GM12878 (cell line): ENCODE results near the gene TMEM19. TPM values are rescaled to one million over a fixed set of nuclear protein-coding genes. Genes with fewer than 3 reads are reported as not detected.

Experiments
- ATAC-seq: fragments of 200-7000 bp; cut with Tn5 transposase; 3 replicates; pipeline ENCODE4 v1.9.1; 2020; ENCODE audit warnings: mild to moderate bottlenecking, moderate library complexity
- BruUV-seq: library from RNA; stranded (reverse); fragments of 400-500 nt; replicated peaks from 2 replicates; lab custom pipeline; 2021; lab: Mats Ljungman, UMichigan
- CTCF ChIA-PET: fragments of 300-600 bp; sonication (Branson Sonifier 250); formaldehyde crosslinking; extraction: SDS; loops from one replicate; lab custom pipeline; 2021; ENCODE audit warnings: inconsistent platforms; lab: Yijun Ruan, JAX
- POLR2A ChIA-PET: fragments of 350-600 bp; formaldehyde crosslinking; extraction: SDS; loops from one replicate; lab custom pipeline; 2021; ENCODE audit warnings: inconsistent platforms; lab: Charles Lee
- RAD21 ChIA-PET: fragments of 300-600 bp; sonication (Branson Sonifier 250); formaldehyde crosslinking; loops from one replicate; lab custom pipeline; 2023; ENCODE audit warnings: antibody characterized with exemption; ENCODE audit not compliant: unreplicated experiment; lab: Charles Lee
- SMC1A ChIA-PET: fragments of 300-600 bp; sonication (Branson Sonifier 250); formaldehyde crosslinking; loops from one replicate; lab custom pipeline; 2023; ENCODE audit not compliant: unreplicated experiment, uncharacterized antibody; lab: Charles Lee
- DNase-seq: peaks from one replicate; pipeline ENCODE4 v3.0.0-alpha.2; 2011; ENCODE audit warnings: low read depth, low spot score
- FAIRE-seq: peaks from 3 replicates; lab custom pipeline; 2011; peaks lifted over from hg19 to GRCh38; lab: Jason Lieb, UNC
- H2AFZ ChIP-seq: 2 replicates; pipeline ENCODE4 v1.6.0; 2011; ENCODE audit warnings: low read depth, low read length, control low read depth; ENCODE audit not compliant: control insufficient read depth
- H3K27ac ChIP-seq: 2 replicates; pipeline ENCODE4 v1.5.1; 2011; ENCODE audit warnings: control low read depth; ENCODE audit not compliant: control insufficient read depth, insufficient read depth
- H3K27me3 ChIP-seq, 2 experiments: replicated peaks in 1 of 2; 2 replicates each; pipeline versions ENCODE4 v1.6.0 to v1.6.1; 2011; ENCODE audit warnings: low read length in 1 of 2; ENCODE audit not compliant: control insufficient read depth in 2 of 2, insufficient read depth in 2 of 2
- H3K36me3 ChIP-seq, 2 experiments: 2 replicates each; pipeline ENCODE4 v1.5.1; 2011; ENCODE audit warnings: low read length in 1 of 2; ENCODE audit not compliant: control insufficient read depth in 2 of 2, insufficient read depth in 2 of 2
- H3K4me1 ChIP-seq: 2 replicates; pipeline ENCODE4 v1.6.1; 2011; ENCODE audit warnings: mild to moderate bottlenecking, low read length, moderate library complexity, mixed read lengths; ENCODE audit not compliant: control insufficient read depth, insufficient read depth
- H3K4me2 ChIP-seq: 2 replicates; pipeline ENCODE4 v1.6.0; 2011; ENCODE audit warnings: control low read depth; ENCODE audit not compliant: control insufficient read depth, insufficient read depth
- H3K4me3 ChIP-seq: fragments of 200-600 bp; sonication (generic); 2 replicates; pipeline ENCODE4 v1.5.1; 2016
- H3K79me2 ChIP-seq: 2 replicates; pipeline ENCODE4 v1.6.0; 2011; ENCODE audit warnings: low read length; ENCODE audit not compliant: control insufficient read depth, insufficient read depth
- H3K9ac ChIP-seq: 2 replicates; pipeline ENCODE4 v1.8.0; 2011; ENCODE audit warnings: low read length, control low read depth, mixed read lengths; ENCODE audit not compliant: control insufficient read depth, insufficient read depth
- H3K9me3 ChIP-seq: replicated peaks from 3 replicates; pipeline ENCODE4 v1.5.1; 2011; ENCODE audit warnings: mild to moderate bottlenecking, low read length; ENCODE audit not compliant: control insufficient read depth, insufficient read depth
- H4K20me1 ChIP-seq: 2 replicates; pipeline ENCODE4 v1.6.0; 2011; ENCODE audit not compliant: control insufficient read depth, insufficient read depth
- ASH2L ChIP-seq: fragments of 300-600, 200-600 bp; sonication (generic); IDR thresholded peaks from 2 replicates; pipeline ENCODE4 v1.6.1; 2017; ENCODE audit warnings: low read depth, mild to moderate bottlenecking, borderline replicate concordance
- BACH1 ChIP-seq: fragments of 450-650 bp; IDR thresholded peaks from 2 replicates; pipeline ENCODE4 v1.6.1; 2017; ENCODE audit warnings: mild to moderate bottlenecking, borderline replicate concordance
- BHLHE40 ChIP-seq, 2 experiments: fragments of 450-650 bp in 1 of 2; IDR thresholded peaks; 2 replicates each; pipeline ENCODE4 v1.6.1; 2011 to 2017; ENCODE audit warnings: low read depth in 2 of 2, borderline replicate concordance in 1 of 2, improper control_type of control experiment in 1 of 2, low read length in 1 of 2, mild to moderate bottlenecking in 1 of 2
- BMI1 ChIP-seq: fragments of 450-650 bp; IDR thresholded peaks from 2 replicates; pipeline ENCODE4 v1.6.1; 2016; ENCODE audit warnings: mild to moderate bottlenecking, moderate library complexity, borderline replicate concordance
- CBFB ChIP-seq: IDR thresholded peaks from 2 replicates; pipeline ENCODE4 v1.6.1; 2016; ENCODE audit warnings: antibody characterized with exemption, low read depth
- EED ChIP-seq: sonication (generic); IDR thresholded peaks from 2 replicates; pipeline ENCODE4 v1.6.1; 2016; ENCODE audit warnings: antibody characterized with exemption, low read depth
- ESRRA ChIP-seq: IDR thresholded peaks from 2 replicates; pipeline ENCODE4 v1.6.1; 2012; ENCODE audit warnings: mild to moderate bottlenecking, low read length, improper control_type of control experiment
- EZH2 ChIP-seq: IDR thresholded peaks from 2 replicates; pipeline ENCODE4 v1.6.1; 2012; ENCODE audit warnings: low read depth, mild to moderate bottlenecking, control low read depth, inconsistent platforms, low read length, borderline replicate concordance; ENCODE audit not compliant: control insufficient read depth
- GATAD2B ChIP-seq: fragments of 450-650 bp; conservative IDR thresholded peaks from 2 replicates; pipeline ENCODE4 v1.6.1; 2017; ENCODE audit warnings: low read depth, mild to moderate bottlenecking, moderate library complexity
- JUNB ChIP-seq: IDR thresholded peaks from 2 replicates; pipeline ENCODE4 v1.6.1; 2016; ENCODE audit warnings: antibody characterized with exemption, mild to moderate bottlenecking
- NFYB ChIP-seq: IDR thresholded peaks from 2 replicates; pipeline ENCODE4 v1.6.1; 2011; ENCODE audit warnings: low read depth, mild to moderate bottlenecking, low read length, improper control_type of control experiment, moderate library complexity; ENCODE audit not compliant: insufficient read depth
- RBBP5 ChIP-seq: fragments of 200-600 bp; sonication (generic); conservative IDR thresholded peaks from 2 replicates; pipeline ENCODE4 v1.6.1; 2016
- WRNIP1 ChIP-seq: IDR thresholded peaks from 2 replicates; pipeline ENCODE4 v1.6.1; 2011; ENCODE audit warnings: low read depth, low read length, improper control_type of control experiment, borderline replicate concordance
- YBX1 ChIP-seq: fragments of 450-650 bp; IDR thresholded peaks from 2 replicates; pipeline ENCODE4 v1.6.1; 2016; ENCODE audit warnings: antibody characterized with exemption
- ZBED1 ChIP-seq: IDR thresholded peaks from 2 replicates; pipeline ENCODE4 v1.6.1; 2016; ENCODE audit warnings: borderline replicate concordance
- ZNF207 ChIP-seq: fragments of 450-650 bp; IDR thresholded peaks from 2 replicates; pipeline ENCODE4 v1.6.1; 2014; ENCODE audit warnings: antibody characterized with exemption, mild to moderate bottlenecking, borderline replicate concordance
- in situ Hi-C: fragments of 300-500 bp; cut with MboI; formaldehyde crosslinking; loops from 9 replicates; pipeline ENCODE4 v1.14.3; 2018; ENCODE audit warnings: mixed read lengths
- intact Hi-C: fragments of 100-400 bp; cut with micrococcal nuclease; formaldehyde crosslinking; loops from one replicate; pipeline ENCODE4 v1.14.2; 2022; ENCODE audit not compliant: unreplicated experiment
- polyA plus RNA-seq, 11 experiments: library from polyadenylated mRNA; depleted of rRNA in 4 of 11; unstranded in 6 of 11; stranded (reverse) in 5 of 11; fragments of >200 nt; fragmentation: Nextera tagmentation in 4 of 11; fragmentation: Illumina TruSeq in 1 of 11; extraction: Ambion mirVana in 4 of 11; extraction: Trizol in 1 of 11; gene quantifications; 1 replicate in 1 of 11; 2 replicates in 10 of 11; pipeline versions ENCODE4 v1.2.1 to v1.2.3, GENCODE V29; 2011 to 2016; ENCODE audit warnings: inconsistent platforms in 2 of 11, missing spikeins in 2 of 11, low read depth in 1 of 11
- total RNA-seq, 4 experiments: library from RNA; depleted of rRNA in 3 of 4; stranded (reverse); fragments of >200 nt in 3 of 4; fragmentation: Illumina TruSeq in 1 of 4; extraction: Trizol in 1 of 4; gene quantifications; 2 replicates each; pipeline versions ENCODE4 v1.2.1 to v1.2.3, GENCODE V29; 2013 to 2021
- TF ChIP-seq, protein P1 (sequence below): fragments of 450-650 bp; IDR thresholded peaks from 2 replicates; pipeline ENCODE4 v1.6.1; 2017; ENCODE audit warnings: mild to moderate bottlenecking
- TF ChIP-seq, protein P2 (sequence below): IDR thresholded peaks from 2 replicates; pipeline ENCODE4 v1.6.1; 2011; ENCODE audit warnings: borderline replicate concordance, low read depth, mild to moderate bottlenecking, moderate library complexity, mixed read lengths, low read length; ENCODE audit not compliant: insufficient read depth; ENCODE audit errors: extremely low read length
- TF ChIP-seq, protein P3 (sequence below): fragments of 150-350 bp; IDR thresholded peaks from 2 replicates; pipeline ENCODE4 v1.6.1; 2014; ENCODE audit warnings: mild to moderate bottlenecking, low read depth, low read length

TMEM19 gene
- total and polyA plus RNA-seq, 10 of the 15 experiments (the other 5 are each of a cell fraction or from before 2014, with no cell fraction given): 26.7 to 54.9 (median 39.3) TPM

DNA sequence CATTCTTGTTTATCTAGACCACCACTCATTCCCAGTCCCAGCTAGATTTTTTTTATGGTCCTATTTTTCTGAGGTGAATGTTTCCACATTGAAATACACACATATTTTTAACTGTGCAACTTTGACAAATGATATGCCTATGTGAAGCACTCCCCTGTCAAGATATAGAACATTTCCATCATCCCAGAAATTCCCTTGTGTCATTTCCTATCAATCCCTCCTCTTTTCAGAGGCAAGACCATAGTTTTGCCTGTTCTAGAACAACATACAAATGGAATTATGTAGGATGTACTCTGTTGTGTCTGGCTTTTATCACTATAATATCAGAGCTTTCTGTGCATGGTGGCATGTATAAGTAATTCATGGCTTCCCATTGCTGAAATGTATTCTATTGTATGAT is 32.7 kb downstream of the TMEM19 start:
- no TSS peak for BruUV-seq
- ChIA-PET SMC1A (interaction anchor here (1.2 kb wide), 2 partner anchors 12 to 34 kb away, joined by 3 read pairs; no protein-coding TSS in a partner anchor), RAD21 (interaction anchor here (1.2 kb wide), 1 partner anchor 29 kb away, joined by 3 read pairs; no protein-coding TSS in a partner anchor), CTCF (interaction anchor here (0.6 to 1.5 kb wide), 2 partner anchors 28 to 29 kb away, joined by 3 to 4 read pairs; no protein-coding TSS in a partner anchor), POLR2A (no interaction called here)
- Histone ChIP-seq H3K9me3 (no peaks in the 10 kb centered on the region; the same call in 2 of the 3 replicates), H3K36me3 (no peaks in the 10 kb centered on the region), H3K9ac (no peak overlapping the region), H3K27me3 (no peaks in the 10 kb centered on the region), H2AFZ (no peak overlapping the region), H4K20me1 (no peaks in the 10 kb centered on the region), H3K4me2 (no peak overlapping the region), H3K4me1 (no peaks in the 10 kb centered on the region), H3K27ac (no peak overlapping the region), H3K4me3 (no peak overlapping the region), H3K79me2 (no peaks in the 10 kb centered on the region)
- in situ Hi-C loops (no loop called here), intact Hi-C loops (no loop called here)
- no peak for TF ChIP-seq BHLHE40 (IDR thresholded peaks at IDR 0.05; ENCODE audit: borderline replicate concordance in 1 of 2, low read depth in 2 of 2, low read length in 1 of 2)
- no peak for TF ChIP-seq BACH1
- no peak for TF ChIP-seq JUNB
- TF ChIP-seq RBBP5: no peak
- TF ChIP-seq ESRRA: no peak
- TF ChIP-seq, protein P1, sequence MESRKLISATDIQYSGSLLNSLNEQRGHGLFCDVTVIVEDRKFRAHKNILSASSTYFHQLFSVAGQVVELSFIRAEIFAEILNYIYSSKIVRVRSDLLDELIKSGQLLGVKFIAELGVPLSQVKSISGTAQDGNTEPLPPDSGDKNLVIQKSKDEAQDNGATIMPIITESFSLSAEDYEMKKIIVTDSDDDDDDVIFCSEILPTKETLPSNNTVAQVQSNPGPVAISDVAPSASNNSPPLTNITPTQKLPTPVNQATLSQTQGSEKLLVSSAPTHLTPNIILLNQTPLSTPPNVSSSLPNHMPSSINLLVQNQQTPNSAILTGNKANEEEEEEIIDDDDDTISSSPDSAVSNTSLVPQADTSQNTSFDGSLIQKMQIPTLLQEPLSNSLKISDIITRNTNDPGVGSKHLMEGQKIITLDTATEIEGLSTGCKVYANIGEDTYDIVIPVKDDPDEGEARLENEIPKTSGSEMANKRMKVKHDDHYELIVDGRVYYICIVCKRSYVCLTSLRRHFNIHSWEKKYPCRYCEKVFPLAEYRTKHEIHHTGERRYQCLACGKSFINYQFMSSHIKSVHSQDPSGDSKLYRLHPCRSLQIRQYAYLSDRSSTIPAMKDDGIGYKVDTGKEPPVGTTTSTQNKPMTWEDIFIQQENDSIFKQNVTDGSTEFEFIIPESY: no peak
- TF ChIP-seq YBX1: no peak
- no peak for TF ChIP-seq ASH2L
- TF ChIP-seq, protein P2, sequence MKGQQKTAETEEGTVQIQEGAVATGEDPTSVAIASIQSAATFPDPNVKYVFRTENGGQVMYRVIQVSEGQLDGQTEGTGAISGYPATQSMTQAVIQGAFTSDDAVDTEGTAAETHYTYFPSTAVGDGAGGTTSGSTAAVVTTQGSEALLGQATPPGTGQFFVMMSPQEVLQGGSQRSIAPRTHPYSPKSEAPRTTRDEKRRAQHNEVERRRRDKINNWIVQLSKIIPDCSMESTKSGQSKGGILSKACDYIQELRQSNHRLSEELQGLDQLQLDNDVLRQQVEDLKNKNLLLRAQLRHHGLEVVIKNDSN: no peak
- TF ChIP-seq ZNF207: no peak
- TF ChIP-seq CBFB: no peak
- TF ChIP-seq, protein P3, sequence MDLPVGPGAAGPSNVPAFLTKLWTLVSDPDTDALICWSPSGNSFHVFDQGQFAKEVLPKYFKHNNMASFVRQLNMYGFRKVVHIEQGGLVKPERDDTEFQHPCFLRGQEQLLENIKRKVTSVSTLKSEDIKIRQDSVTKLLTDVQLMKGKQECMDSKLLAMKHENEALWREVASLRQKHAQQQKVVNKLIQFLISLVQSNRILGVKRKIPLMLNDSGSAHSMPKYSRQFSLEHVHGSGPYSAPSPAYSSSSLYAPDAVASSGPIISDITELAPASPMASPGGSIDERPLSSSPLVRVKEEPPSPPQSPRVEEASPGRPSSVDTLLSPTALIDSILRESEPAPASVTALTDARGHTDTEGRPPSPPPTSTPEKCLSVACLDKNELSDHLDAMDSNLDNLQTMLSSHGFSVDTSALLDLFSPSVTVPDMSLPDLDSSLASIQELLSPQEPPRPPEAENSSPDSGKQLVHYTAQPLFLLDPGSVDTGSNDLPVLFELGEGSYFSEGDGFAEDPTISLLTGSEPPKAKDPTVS: no peak
- TF ChIP-seq EED: no peak
- no peak for TF ChIP-seq GATAD2B
- TF ChIP-seq NFYB: no peak
- no peak for TF ChIP-seq ZBED1
- no peak for TF ChIP-seq BMI1
- TF ChIP-seq EZH2: no peak
- no peak for TF ChIP-seq WRNIP1
- no peak for ATAC-seq
- no peak for DNase-seq
- no peak for FAIRE-seq
